Activated CD8-positive, alpha-beta memory T cell treated with anti-CD3 and anti-CD28 coated beads for 48 hours (primary cell): ENCODE data around the gene DHRS7B.
A peak's percentile ranks its signal among the peaks of the same experiment; 100 is the strongest.
"Not testable (repeated sequence)": the region's sequence is repeated elsewhere in the genome, so short reads cannot be mapped to it uniquely, and the experiment has no call there.

Source experiments
- DNase-seq, 3 experiments: peaks; one replicate each; pipeline ENCODE4 v3.0.0-alpha.2; 2020; ENCODE audit warnings: low read depth in 2 of 3, low spot score in 2 of 3

DHRS7B gene

GRCh38 chr17:21204935-21205334 is 78.2 kb downstream of the DHRS7B start:
- DNase-seq = no peak

GRCh38 chr17:21208352-21208751 is 81.6 kb downstream of the DHRS7B start:
- DNase-seq = no peak

- DNase-seq = no peak
Observed at GRCh38 chr17:21209511-21210175, 82.9 kb downstream of the DHRS7B start.

GRCh38 chr17:21210411-21211076 is 83.8 kb downstream of the DHRS7B start:
- DNase-seq = no peak

- DNase-seq = no peak
Observed at GRCh38 chr17:21211825-21212479, 85.2 kb downstream of the DHRS7B start.

GRCh38 chr17:21212826-21213637 is 86.3 kb downstream of the DHRS7B start:
- DNase-seq = no peak

- DNase-seq = peak in 1 of 3 experiments; percentile 7
Observed at GRCh38 chr17:21213638-21214014, 86.9 kb downstream of the DHRS7B start.

- DNase-seq = peak; percentile 86 to 93 (median 90)
Observed at GRCh38 chr17:21214015-21214776, 87.4 kb downstream of the DHRS7B start, which contains the start of gene TMEM11. TSS of gene TMEM11 (minus strand) at chr17:21214161. CDS start at chr17:21214152, 9 bp downstream.

- DNase-seq = peak in 1 of 3 experiments; percentile 14
Observed at GRCh38 chr17:21214777-21215541, 88.2 kb downstream of the DHRS7B start.

- DNase-seq = no peak
Observed at GRCh38 chr17:21215935-21216334, 89.2 kb downstream of the DHRS7B start.

GRCh38 chr17:21217346-21217745 is 90.6 kb downstream of the DHRS7B start:
- DNase-seq = no peak

- DNase-seq = peak in 1 of 3 experiments; percentile 16
Observed at GRCh38 chr17:21218101-21218500, 91.3 kb downstream of the DHRS7B start.

GRCh38 chr17:21218831-21219380 is 92.1 kb downstream of the DHRS7B start:
- no peak for DNase-seq

GRCh38 chr17:21223086-21223485 is 96.3 kb downstream of the DHRS7B start:
- DNase-seq = no peak

- DNase-seq = not testable (repeated sequence)
Observed at GRCh38 chr17:21227277-21227676, 100.5 kb downstream of the DHRS7B start.

- no peak for DNase-seq
Observed at GRCh38 chr17:21228111-21228510, 101.3 kb downstream of the DHRS7B start.

- no peak for DNase-seq
Observed at GRCh38 chr17:21228845-21229244, 102.1 kb downstream of the DHRS7B start.

- DNase-seq = no peak
Observed at GRCh38 chr17:21231533-21231932, 104.8 kb downstream of the DHRS7B start.

- no peak for DNase-seq
Observed at GRCh38 chr17:21232033-21232749, 105.4 kb downstream of the DHRS7B start.
